ENCODE data around the gene PITHD1.

DNA sequence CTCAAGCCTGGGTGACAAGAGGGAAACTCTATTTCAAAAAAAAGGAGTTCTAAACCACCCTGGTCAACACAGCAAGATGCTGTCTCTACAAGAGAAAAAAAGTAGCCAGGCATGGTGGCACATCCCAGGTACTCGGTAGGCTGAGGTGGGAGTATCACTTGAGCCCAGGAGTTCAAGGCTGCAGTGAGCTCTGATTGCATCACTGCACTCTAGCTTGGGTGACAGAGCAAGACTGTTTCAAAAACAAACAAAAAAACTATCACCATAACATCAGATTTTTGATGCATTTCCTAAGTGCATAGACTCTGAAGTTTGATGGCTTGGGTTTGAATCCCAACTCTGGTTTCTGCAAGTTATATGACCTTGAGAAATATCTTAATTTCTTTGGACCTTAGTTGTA is 25.3 kb upstream of the PITHD1 start:
- TF ChIP-seq, protein P1, sequence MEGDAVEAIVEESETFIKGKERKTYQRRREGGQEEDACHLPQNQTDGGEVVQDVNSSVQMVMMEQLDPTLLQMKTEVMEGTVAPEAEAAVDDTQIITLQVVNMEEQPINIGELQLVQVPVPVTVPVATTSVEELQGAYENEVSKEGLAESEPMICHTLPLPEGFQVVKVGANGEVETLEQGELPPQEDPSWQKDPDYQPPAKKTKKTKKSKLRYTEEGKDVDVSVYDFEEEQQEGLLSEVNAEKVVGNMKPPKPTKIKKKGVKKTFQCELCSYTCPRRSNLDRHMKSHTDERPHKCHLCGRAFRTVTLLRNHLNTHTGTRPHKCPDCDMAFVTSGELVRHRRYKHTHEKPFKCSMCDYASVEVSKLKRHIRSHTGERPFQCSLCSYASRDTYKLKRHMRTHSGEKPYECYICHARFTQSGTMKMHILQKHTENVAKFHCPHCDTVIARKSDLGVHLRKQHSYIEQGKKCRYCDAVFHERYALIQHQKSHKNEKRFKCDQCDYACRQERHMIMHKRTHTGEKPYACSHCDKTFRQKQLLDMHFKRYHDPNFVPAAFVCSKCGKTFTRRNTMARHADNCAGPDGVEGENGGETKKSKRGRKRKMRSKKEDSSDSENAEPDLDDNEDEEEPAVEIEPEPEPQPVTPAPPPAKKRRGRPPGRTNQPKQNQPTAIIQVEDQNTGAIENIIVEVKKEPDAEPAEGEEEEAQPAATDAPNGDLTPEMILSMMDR (IDR thresholded peaks at IDR 0.05) = no peak
- TF ChIP-seq POLR2A (IDR thresholded peaks at IDR 0.05; ENCODE audit: low read depth) = no peak

Data from esophagus muscularis mucosa (tissue), 3 donors.